ENCODE results near the gene MORN3. TPM values are rescaled to one million over a fixed set of nuclear protein-coding genes. Genes with fewer than 3 reads are reported as not detected.
"Not testable (repeated sequence)": the region's sequence is repeated elsewhere in the genome, so short reads cannot be mapped to it uniquely, and the experiment has no call there.

The MORN3 gene
- polyA plus RNA-seq, 1 experiment = 0.78 TPM

DNA sequence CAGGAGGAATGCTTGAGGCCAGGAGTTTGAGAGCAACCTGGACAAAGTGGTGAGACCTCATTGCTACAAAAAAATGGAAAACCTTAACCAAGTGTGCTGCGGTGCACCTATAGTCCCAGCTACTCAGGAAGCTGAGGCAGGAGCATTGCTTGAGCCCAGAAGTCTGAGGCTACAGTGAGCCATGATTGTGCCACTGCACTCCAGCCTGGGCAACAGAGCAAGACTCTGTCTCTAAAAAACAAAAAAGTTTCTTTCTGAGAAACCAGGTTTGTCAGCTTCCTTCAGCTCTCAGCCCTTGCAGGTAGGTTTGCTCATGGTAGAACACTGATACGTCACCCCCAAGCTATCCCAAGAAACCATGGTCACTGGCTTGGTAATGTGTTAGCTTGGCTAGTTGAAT lies 20.0 kb upstream of the MORN3 start:
- H3K27me3 ChIP-seq (ENCODE audit: control insufficient read depth, insufficient read depth, low read length) = no peaks in the 10 kb centered on the region
- no peak overlapping the region for H3K4me3 ChIP-seq (ENCODE audit: low read depth, low read length)
- ChIA-PET CTCF (interaction anchor here (0.6 to 1.0 kb wide), 2 partner anchors 66 to 105 kb away, joined by 4 read pairs; no protein-coding TSS in a partner anchor), POLR2A (no interaction called here)
- TF ChIP-seq, protein P1, sequence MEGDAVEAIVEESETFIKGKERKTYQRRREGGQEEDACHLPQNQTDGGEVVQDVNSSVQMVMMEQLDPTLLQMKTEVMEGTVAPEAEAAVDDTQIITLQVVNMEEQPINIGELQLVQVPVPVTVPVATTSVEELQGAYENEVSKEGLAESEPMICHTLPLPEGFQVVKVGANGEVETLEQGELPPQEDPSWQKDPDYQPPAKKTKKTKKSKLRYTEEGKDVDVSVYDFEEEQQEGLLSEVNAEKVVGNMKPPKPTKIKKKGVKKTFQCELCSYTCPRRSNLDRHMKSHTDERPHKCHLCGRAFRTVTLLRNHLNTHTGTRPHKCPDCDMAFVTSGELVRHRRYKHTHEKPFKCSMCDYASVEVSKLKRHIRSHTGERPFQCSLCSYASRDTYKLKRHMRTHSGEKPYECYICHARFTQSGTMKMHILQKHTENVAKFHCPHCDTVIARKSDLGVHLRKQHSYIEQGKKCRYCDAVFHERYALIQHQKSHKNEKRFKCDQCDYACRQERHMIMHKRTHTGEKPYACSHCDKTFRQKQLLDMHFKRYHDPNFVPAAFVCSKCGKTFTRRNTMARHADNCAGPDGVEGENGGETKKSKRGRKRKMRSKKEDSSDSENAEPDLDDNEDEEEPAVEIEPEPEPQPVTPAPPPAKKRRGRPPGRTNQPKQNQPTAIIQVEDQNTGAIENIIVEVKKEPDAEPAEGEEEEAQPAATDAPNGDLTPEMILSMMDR (IDR thresholded peaks at IDR 0.05; ENCODE audit: low read depth, low read length) = no peak
- no peaks in the 10 kb centered on the region for H3K9me3 ChIP-seq (ENCODE audit: control insufficient read depth, insufficient read depth, low read length)
- DNase-seq (ENCODE audit: low read depth, low spot score) = no peak
- no peak overlapping the region for H3K27ac ChIP-seq (ENCODE audit: low read depth, low read length)

DNA sequence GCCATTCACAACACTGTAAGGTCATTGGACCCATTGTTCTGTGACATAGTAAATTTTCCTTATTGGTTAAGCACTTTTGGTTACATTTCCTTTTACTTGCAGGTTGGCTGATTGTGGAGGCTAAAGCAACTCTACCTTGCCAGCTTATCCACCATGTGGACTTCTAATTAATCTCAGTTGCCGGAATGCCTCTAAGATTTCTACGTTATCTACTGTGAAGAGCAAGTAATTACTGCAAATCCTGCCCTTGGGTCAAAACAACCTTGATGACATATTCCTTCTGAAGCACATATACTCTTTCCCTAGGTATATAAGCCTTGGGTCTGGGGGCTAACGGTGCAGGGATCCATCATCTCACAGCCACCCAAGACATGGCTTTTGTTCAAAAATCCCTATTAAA lies 19.5 kb upstream of the MORN3 start:
- TF ChIP-seq, protein P1 (IDR thresholded peaks at IDR 0.05; ENCODE audit: low read depth, low read length) = no peak
- POLR2A ChIA-PET = no interaction called here

DNA sequence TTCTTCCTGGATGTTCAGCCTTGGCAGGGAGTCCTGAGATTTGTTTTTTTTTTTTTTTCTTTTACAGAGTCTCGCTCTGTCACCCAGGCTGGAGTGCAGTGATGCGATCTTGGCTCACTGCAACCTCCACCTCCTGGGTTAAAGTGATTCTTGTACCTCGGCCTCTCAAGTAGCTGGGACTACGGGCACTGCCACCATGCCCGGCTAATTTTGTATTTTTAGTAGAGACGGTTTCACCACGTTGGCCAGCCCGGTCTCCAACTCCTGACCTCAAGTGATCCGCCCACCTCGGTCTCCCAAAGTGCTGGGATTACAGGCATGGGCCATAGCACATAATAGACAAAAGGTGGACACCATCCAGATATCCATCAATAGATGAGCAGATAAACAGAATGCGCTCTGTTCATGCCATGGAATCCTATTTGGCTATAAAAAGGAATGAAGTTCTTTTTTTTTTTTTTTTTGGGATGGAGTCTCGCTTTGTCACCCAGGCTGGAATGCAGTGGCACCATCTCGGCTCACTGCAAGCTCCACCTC lies 10.3 kb upstream of the MORN3 start:
- H3K9me3 ChIP-seq (ENCODE audit: control insufficient read depth, insufficient read depth, low read length); H3K27me3 ChIP-seq (ENCODE audit: control insufficient read depth, insufficient read depth, low read length); H3K27ac ChIP-seq (ENCODE audit: low read depth, low read length); H3K4me3 ChIP-seq (ENCODE audit: low read depth, low read length); DNase-seq (ENCODE audit: low read depth, low spot score): not testable (repeated sequence)
- CTCF ChIA-PET = interaction anchor here (0.6 to 7.2 kb wide), 7 partner anchors 11 to 345 kb away, joined by 3 to 99 read pairs (median 3); partner anchors contain the start of gene MORN3
- POLR2A ChIA-PET = interaction anchor here (0.6 to 1.0 kb wide), 3 partner anchors 53 to 190 kb away, joined by 3 to 5 read pairs (median 3); partner anchors contain the start of gene ORAI1

More for the DNA sequence above, 19.5 kb upstream of the MORN3 start:
- Histone ChIP-seq H3K9me3 (ENCODE audit: control insufficient read depth, insufficient read depth, low read length) (no peaks in the 10 kb centered on the region), H3K27ac (ENCODE audit: low read depth, low read length) (no peak overlapping the region), H3K27me3 (ENCODE audit: control insufficient read depth, insufficient read depth, low read length) (no peaks in the 10 kb centered on the region), H3K4me3 (ENCODE audit: low read depth, low read length) (no peak overlapping the region)
- no peak for DNase-seq (ENCODE audit: low read depth, low spot score)
- CTCF ChIA-PET = interaction anchor here (1.0 kb wide), 1 partner anchor 106 kb away, joined by 4 read pairs; no protein-coding TSS in a partner anchor

DNA sequence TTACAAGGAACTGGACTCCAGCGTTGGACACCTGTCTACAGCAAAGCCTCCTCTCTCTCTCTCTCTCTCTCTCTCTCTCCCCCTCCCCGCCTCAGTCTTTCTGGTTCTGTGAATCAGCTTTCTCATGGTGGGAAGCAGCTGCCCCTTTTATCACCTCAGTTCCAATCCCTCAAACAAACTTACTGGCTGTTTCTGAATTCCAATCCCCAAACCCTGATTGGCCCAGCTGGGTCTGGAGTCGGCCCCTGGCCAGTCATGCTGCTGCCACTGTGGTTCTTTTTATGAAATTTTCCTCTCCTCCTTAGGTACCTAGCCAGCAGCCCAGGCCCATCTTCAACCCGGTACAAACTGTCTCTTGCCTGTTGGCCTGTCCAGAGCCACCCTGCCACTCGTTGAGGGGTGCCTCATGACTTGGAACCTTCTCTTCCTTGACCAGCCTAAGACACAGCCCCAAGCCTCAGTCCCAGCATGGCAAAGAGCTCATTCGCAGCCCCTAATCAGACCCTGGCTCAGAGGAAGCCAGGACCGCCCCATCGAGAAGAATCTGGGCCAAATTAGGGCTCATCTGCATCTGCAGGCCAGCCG lies 9.4 kb upstream of the MORN3 start:
- no peak overlapping the region for H3K27ac ChIP-seq (ENCODE audit: low read depth, low read length)
- POLR2A ChIA-PET = interaction anchor here (0.6 to 1.0 kb wide), 2 partner anchors 52 to 189 kb away, joined by 3 read pairs; partner anchors contain the start of gene ORAI1
- H3K4me3 ChIP-seq (ENCODE audit: low read depth, low read length) = no peak overlapping the region
- TF ChIP-seq, protein P1 (IDR thresholded peaks at IDR 0.05; ENCODE audit: low read depth, low read length) = no peak
- DNase-seq (ENCODE audit: low read depth, low spot score) = no peak
- no peaks in the 10 kb centered on the region for H3K9me3 ChIP-seq (ENCODE audit: control insufficient read depth, insufficient read depth, low read length)
- H3K27me3 ChIP-seq (ENCODE audit: control insufficient read depth, insufficient read depth, low read length) = no peaks in the 10 kb centered on the region
- CTCF ChIA-PET = interaction anchor here (0.6 to 7.2 kb wide), 5 partner anchors 10 to 230 kb away, joined by 3 to 99 read pairs (median 6); partner anchors contain the start of gene MORN3

DNA sequence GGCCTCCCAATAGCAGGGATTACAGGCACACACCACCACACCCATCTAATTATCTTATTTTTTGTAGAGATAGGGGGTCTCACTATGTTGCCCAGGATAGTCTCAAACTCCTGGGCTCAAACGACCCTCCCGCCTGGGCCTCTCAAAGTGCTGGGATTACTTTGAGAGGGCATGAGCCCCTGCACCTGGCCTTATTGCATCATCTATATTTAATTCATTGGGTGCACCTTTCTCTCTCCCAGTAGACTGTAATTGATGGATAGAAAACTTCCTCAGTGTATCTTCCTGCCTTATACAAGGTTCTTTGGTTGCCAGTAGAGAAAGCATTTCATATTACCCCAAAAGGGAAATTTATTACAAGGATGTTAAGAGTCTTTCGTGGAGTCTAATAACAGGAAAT lies 8.9 kb upstream of the MORN3 start:
- TF ChIP-seq, protein P1 (IDR thresholded peaks at IDR 0.05; ENCODE audit: low read depth, low read length) = no peak
- no peak overlapping the region for H3K27ac ChIP-seq (ENCODE audit: low read depth, low read length)
- ChIA-PET POLR2A (interaction anchor here (1.0 kb wide), 1 partner anchor 52 kb away, joined by 3 read pairs; the partner anchor contains the start of gene ORAI1), CTCF (interaction anchor here (1.3 to 7.2 kb wide), 3 partner anchors 10 to 184 kb away, joined by 3 to 99 read pairs (median 8); partner anchors contain the start of gene MORN3)
- no peak for DNase-seq (ENCODE audit: low read depth, low spot score)
- H3K4me3 ChIP-seq (ENCODE audit: low read depth, low read length) = no peak overlapping the region
- H3K27me3 ChIP-seq (ENCODE audit: control insufficient read depth, insufficient read depth, low read length) = no peaks in the 10 kb centered on the region
- H3K9me3 ChIP-seq (ENCODE audit: control insufficient read depth, insufficient read depth, low read length) = no peaks in the 10 kb centered on the region

Measured in AG04450 (cell line).